ENCODE data around the gene POLR3H. TPM values are rescaled to one million over a fixed set of nuclear protein-coding genes. Genes with fewer than 3 reads are reported as not detected.

Gene POLR3H
- 14.8 and 14.9 TPM in 2 replicates for total RNA-seq

GRCh38 chr22:41543854-41544670 is at the start of gene POLR3H:
Gene POLR3H, minus strand, starts transcription at chr22:41544470. Its CDS starts 369 bp downstream, at chr22:41544101.

GRCh38 chr22:41589391-41590241 is 45.3 kb upstream of the POLR3H start, which contains the start of gene PMM1:
Gene PMM1, minus strand, starts transcription at chr22:41589840. Its CDS starts 35 bp downstream, at chr22:41589805.

Other genes starting within 250 kb of the POLR3H start
- gene ZC3H7B, start 242.9 kb downstream of the POLR3H start, total RNA-seq, result 92.6 and 102 TPM in 2 replicates
- 1.9 and 2.1 TPM in 2 replicates for gene TEF, start 162.5 kb downstream of the POLR3H start, total RNA-seq
- 24.4 and 28.9 TPM in 2 replicates for gene TOB2, start 97.7 kb downstream of the POLR3H start, total RNA-seq
- 60.4 and 77.1 TPM in 2 replicates for gene PHF5A, start 75.8 kb downstream of the POLR3H start, total RNA-seq
- 83.7 and 94.3 TPM in 2 replicates for gene ACO2, start 75.4 kb downstream of the POLR3H start, total RNA-seq
- gene CSDC2, start 16.5 kb upstream of the POLR3H start, total RNA-seq, result not detected in 2 replicates
- 7.3 and 9.8 TPM in 2 replicates for gene PMM1, start 45.4 kb upstream of the POLR3H start, total RNA-seq
- gene DESI1, start 76.6 kb upstream of the POLR3H start, total RNA-seq, result 49.4 and 53.1 TPM in 2 replicates
- gene XRCC6, start 76.8 kb upstream of the POLR3H start, total RNA-seq, result 431 and 469 TPM in 2 replicates
- 161 and 168 TPM in 2 replicates for gene SNU13, start 144.4 kb upstream of the POLR3H start, total RNA-seq
- 0.54 and 2.2 TPM in 2 replicates for gene MEI1, start 155.0 kb upstream of the POLR3H start, total RNA-seq

Measured in mammary microvascular endothelial cell (primary cell).